Measurements from ENCODE around the gene RPL32. TPM values are rescaled to one million over a fixed set of nuclear protein-coding genes. Genes with fewer than 3 reads are reported as not detected.

RPL32 gene
- total RNA-seq, 1 experiment from 2014 or later: 1,853 TPM

GRCh38 chr3:12838179-12838965 is 3.0 kb downstream of the RPL32 start:
- Histone ChIP-seq H3K9ac (ENCODE audit: low read length) (no peak overlapping the region), H3K4me1 (ENCODE audit: control insufficient read depth in 1 of 2, insufficient read depth in 2 of 2, low read length in 2 of 2) (peaks cover 0 to 18% of the 10 kb centered on the region in 2 experiments; a peak in 2 of 4 replicates), H3K9me3 (ENCODE audit: control insufficient read depth in 1 of 2, insufficient read depth in 1 of 2, low read depth in 1 of 2, low read length in 2 of 2) (no peaks in the 10 kb centered on the region), H3K79me2 (ENCODE audit: insufficient read depth, low read length) (peaks cover 80% of the 10 kb centered on the region), H3K27ac (ENCODE audit: low read depth, low read length) (no peak overlapping the region), H3K36me3 (ENCODE audit: control insufficient read depth in 1 of 2, insufficient read depth in 2 of 2, low read length in 2 of 2) (peaks cover 55 to 75% of the 10 kb centered on the region in 2 experiments), H2AFZ (ENCODE audit: low read depth, low read length, poor library complexity, severe bottlenecking) (no peak overlapping the region), H4K20me1 (ENCODE audit: insufficient read depth) (peaks cover 62% of the 10 kb centered on the region; the same call in 1 of the 2 replicates), H3K27me3 (ENCODE audit: insufficient read depth, low read length) (no peaks in the 10 kb centered on the region), H3K9me2 (ENCODE audit: insufficient read depth) (no peaks in the 10 kb centered on the region), H3K4me3 (replicated peaks in 1 of 2; ENCODE audit: low read depth in 1 of 2, low read length in 2 of 2) (no peak overlapping the region), H3K4me2 (ENCODE audit: low read length) (peak overlapping the region; percentile 95; the same call in 1 of the 2 replicates)
- no TSS peak for BruUV-seq (replicated peaks)
- peak; percentile 17; the same call in 1 of the 2 replicates for TF ChIP-seq POLR2AphosphoS5 (IDR thresholded peaks at IDR 0.05; ENCODE audit: low read depth, low read length)
- TF ChIP-seq, protein P1, sequence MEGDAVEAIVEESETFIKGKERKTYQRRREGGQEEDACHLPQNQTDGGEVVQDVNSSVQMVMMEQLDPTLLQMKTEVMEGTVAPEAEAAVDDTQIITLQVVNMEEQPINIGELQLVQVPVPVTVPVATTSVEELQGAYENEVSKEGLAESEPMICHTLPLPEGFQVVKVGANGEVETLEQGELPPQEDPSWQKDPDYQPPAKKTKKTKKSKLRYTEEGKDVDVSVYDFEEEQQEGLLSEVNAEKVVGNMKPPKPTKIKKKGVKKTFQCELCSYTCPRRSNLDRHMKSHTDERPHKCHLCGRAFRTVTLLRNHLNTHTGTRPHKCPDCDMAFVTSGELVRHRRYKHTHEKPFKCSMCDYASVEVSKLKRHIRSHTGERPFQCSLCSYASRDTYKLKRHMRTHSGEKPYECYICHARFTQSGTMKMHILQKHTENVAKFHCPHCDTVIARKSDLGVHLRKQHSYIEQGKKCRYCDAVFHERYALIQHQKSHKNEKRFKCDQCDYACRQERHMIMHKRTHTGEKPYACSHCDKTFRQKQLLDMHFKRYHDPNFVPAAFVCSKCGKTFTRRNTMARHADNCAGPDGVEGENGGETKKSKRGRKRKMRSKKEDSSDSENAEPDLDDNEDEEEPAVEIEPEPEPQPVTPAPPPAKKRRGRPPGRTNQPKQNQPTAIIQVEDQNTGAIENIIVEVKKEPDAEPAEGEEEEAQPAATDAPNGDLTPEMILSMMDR (IDR thresholded peaks at IDR 0.05 in 2 of 3, conservative IDR thresholded peaks at IDR 0.05 in 1 of 3; ENCODE audit: borderline replicate concordance in 1 of 3, insufficient read depth in 1 of 3, low read depth in 2 of 3, low read length in 2 of 3): no peak
- no peak for ATAC-seq
- no peak for DNase-seq (ENCODE audit: low read depth, low spot score)
- ChIA-PET POLR2A (interaction anchor here (0.6 kb wide), 1 partner anchor 116 kb away, joined by 4 read pairs; no protein-coding TSS in a partner anchor), RAD21 (ENCODE audit: low non-redundant PET in 1 of 2, low total read pairs in 2 of 2, uncharacterized antibody in 2 of 2, unreplicated experiment in 2 of 2) (no interaction called here), CTCF (no interaction called here)
- intact Hi-C loops (cut with micrococcal nuclease): no loop called here

DNA sequence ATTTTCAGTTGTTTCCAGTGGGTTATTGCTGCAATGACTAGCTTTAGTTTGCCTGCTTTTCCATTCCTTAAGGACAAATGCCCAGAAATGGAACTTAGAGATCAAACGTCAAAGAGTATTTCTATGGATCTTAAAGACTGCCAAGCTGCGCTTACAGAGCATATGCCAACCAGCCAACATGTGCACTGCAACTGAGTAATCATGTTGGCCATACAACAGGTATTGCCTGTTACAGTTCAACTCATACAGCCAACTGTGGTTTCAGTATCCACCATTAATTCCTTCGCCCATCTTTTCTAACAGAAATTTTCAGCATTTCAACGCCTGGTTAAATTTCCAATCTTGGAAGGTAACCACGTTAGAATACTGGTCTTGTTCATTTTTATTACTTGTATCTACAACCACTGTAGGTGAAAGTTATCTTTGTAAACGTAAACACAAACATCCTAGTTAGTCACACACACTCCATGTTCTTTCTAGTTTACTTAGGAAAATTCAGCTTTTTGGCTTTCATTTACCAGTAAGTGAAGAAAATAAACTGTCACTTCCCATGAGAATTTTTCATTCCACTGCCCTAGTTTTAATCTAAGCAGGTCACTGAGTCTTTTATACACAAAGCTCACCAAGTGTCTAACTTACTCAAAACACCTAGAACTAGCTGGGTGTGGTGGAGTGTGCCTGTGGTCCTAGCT is 3.9 kb downstream of the RPL32 start:
- no peaks in the 10 kb centered on the region for H3K27me3 ChIP-seq (ENCODE audit: insufficient read depth, low read length)
- POLR2A ChIA-PET: no interaction called here
- CTCF ChIA-PET: no interaction called here
- no peak overlapping the region for H3K9ac ChIP-seq (ENCODE audit: low read length)
- RAD21 ChIA-PET (ENCODE audit: low non-redundant PET in 1 of 2, low total read pairs in 2 of 2, uncharacterized antibody in 2 of 2, unreplicated experiment in 2 of 2): no interaction called here
- no peak overlapping the region for H2AFZ ChIP-seq (ENCODE audit: low read depth, low read length, poor library complexity, severe bottlenecking)
- no peaks in the 10 kb centered on the region for H3K9me3 ChIP-seq (ENCODE audit: control insufficient read depth in 1 of 2, insufficient read depth in 1 of 2, low read depth in 1 of 2, low read length in 2 of 2)
- H3K4me2 ChIP-seq (ENCODE audit: low read length): no peak overlapping the region
- no peak overlapping the region for H3K27ac ChIP-seq (ENCODE audit: low read depth, low read length)
- H3K9me2 ChIP-seq (ENCODE audit: insufficient read depth): no peaks in the 10 kb centered on the region
- intact Hi-C loops (cut with micrococcal nuclease): no loop called here
- TF ChIP-seq POLR2AphosphoS5 (IDR thresholded peaks at IDR 0.05; ENCODE audit: low read depth, low read length) (no peak), CEBPB (IDR thresholded peaks at IDR 0.05; ENCODE audit: low read depth) (no peak), POLR2A (IDR thresholded peaks at IDR 0.05; ENCODE audit: borderline replicate concordance, extremely low read depth, insufficient read depth, insufficient read length) (no peak), SP1 (IDR thresholded peaks at IDR 0.05; ENCODE audit: low read depth) (no peak), JUND (IDR thresholded peaks at IDR 0.05) (no peak), EGR1 (IDR thresholded peaks at IDR 0.05; ENCODE audit: low read depth) (no peak), ZNF274 (IDR thresholded peaks at IDR 0.05; ENCODE audit: low read depth, low read length) (no peak)
- TF ChIP-seq, protein P2, sequence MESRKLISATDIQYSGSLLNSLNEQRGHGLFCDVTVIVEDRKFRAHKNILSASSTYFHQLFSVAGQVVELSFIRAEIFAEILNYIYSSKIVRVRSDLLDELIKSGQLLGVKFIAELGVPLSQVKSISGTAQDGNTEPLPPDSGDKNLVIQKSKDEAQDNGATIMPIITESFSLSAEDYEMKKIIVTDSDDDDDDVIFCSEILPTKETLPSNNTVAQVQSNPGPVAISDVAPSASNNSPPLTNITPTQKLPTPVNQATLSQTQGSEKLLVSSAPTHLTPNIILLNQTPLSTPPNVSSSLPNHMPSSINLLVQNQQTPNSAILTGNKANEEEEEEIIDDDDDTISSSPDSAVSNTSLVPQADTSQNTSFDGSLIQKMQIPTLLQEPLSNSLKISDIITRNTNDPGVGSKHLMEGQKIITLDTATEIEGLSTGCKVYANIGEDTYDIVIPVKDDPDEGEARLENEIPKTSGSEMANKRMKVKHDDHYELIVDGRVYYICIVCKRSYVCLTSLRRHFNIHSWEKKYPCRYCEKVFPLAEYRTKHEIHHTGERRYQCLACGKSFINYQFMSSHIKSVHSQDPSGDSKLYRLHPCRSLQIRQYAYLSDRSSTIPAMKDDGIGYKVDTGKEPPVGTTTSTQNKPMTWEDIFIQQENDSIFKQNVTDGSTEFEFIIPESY (IDR thresholded peaks at IDR 0.05; ENCODE audit: extremely low read depth, insufficient replicate concordance, low read length): no peak
- no peak for ATAC-seq
- H3K4me3 ChIP-seq (replicated peaks in 1 of 2; ENCODE audit: low read depth in 1 of 2, low read length in 2 of 2): no peak overlapping the region
- H3K79me2 ChIP-seq (ENCODE audit: insufficient read depth, low read length): peaks cover 81% of the 10 kb centered on the region
- peaks cover 70% of the 10 kb centered on the region; the same call in 1 of the 2 replicates for H4K20me1 ChIP-seq (ENCODE audit: insufficient read depth)
- peaks cover 0 to 18% of the 10 kb centered on the region in 2 experiments; a peak in 2 of 4 replicates for H3K4me1 ChIP-seq (ENCODE audit: control insufficient read depth in 1 of 2, insufficient read depth in 2 of 2, low read length in 2 of 2)
- DNase-seq (ENCODE audit: low read depth, low spot score): no peak
- BruUV-seq (replicated peaks): no TSS peak
- H3K36me3 ChIP-seq (ENCODE audit: control insufficient read depth in 1 of 2, insufficient read depth in 2 of 2, low read length in 2 of 2): peaks cover 55 to 84% of the 10 kb centered on the region in 2 experiments
